Mucosa of stomach (tissue), 1 donor: Measurements from ENCODE around the gene SCIN.

Source experiments
- H3K27me3 ChIP-seq: one replicate; pipeline ENCODE4 v1.7.0; 2013; ENCODE audit warnings: mild to moderate bottlenecking, low read length; ENCODE audit not compliant: control insufficient read depth, insufficient read depth
- H3K36me3 ChIP-seq: one replicate; pipeline ENCODE4 v1.7.0; 2013; ENCODE audit warnings: low read length; ENCODE audit not compliant: control insufficient read depth, insufficient read depth
- H3K4me1 ChIP-seq: one replicate; pipeline ENCODE4 v1.7.0; 2013; ENCODE audit warnings: mild to moderate bottlenecking, low read length; ENCODE audit not compliant: control insufficient read depth, insufficient read depth
- H3K4me3 ChIP-seq: one replicate; pipeline ENCODE4 v1.7.0; 2013; ENCODE audit warnings: low read length
- H3K9ac ChIP-seq: one replicate; pipeline ENCODE4 v1.7.0; 2013; ENCODE audit warnings: mild to moderate bottlenecking, low read length, moderate library complexity
- H3K9me3 ChIP-seq: one replicate; pipeline ENCODE4 v1.7.0; 2013; ENCODE audit warnings: mild to moderate bottlenecking, low read length, moderate library complexity; ENCODE audit not compliant: control insufficient read depth
- donor health status: Pancreatic carcinoma.

The SCIN gene

DNA sequence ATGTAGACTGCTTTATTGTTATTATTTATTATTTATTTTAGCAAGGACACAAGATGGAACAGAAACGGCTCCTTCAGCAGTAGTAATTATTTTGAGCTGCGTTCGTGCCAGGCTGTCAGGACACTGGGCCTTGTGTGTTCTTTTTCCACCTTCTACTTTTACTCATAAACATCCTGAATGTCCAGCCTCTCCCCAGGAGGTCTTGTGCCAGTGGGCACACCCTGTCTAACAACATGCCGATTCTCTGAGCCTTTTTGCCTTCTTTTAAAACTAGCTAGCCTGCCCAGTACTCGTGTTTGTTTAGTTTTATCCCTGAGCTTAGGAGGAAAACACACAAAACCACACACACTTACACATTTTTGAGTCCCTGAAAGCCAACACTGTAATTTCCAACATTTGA, 1.2 kb downstream of the SCIN start:
- H3K4me1 ChIP-seq = peaks cover 10% of the 10 kb centered on the region
- H3K9ac ChIP-seq = peak overlapping the region; percentile 79
- no peaks in the 10 kb centered on the region for H3K9me3 ChIP-seq
- H3K36me3 ChIP-seq = no peaks in the 10 kb centered on the region
- H3K4me3 ChIP-seq = peak overlapping the region; percentile 14
- H3K27me3 ChIP-seq = peaks cover 15% of the 10 kb centered on the region

DNA sequence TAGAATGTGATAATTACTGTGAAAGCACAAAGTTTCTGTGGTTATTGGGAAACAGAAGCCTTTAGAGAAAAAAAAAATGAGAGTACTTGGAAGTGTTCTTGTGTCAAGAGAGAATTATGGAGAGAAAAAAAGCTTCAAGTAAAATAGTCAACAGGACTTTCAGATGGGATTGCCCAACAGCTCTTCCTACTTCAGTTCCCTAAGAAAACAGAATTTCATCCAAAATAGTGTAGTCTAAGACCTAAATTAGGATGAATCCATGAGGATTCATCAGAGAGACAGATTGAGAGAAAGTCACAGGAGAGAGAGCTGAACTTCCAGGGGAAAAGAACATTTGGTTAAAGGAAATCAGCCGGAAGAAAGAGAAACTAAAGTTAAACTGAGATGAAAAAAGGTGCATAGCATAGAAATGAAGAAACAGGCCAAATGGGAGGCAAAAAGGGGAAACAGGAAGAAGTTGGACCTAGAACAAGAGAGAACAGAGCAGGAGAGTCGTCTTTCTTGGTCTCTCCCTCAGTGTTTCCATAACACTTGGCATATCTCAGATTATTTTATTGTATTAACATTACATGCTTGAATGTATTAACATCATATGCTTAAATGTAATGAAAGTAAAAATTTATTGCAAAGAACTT, 2.5 kb downstream of the SCIN start:
- peaks cover 15% of the 10 kb centered on the region for H3K27me3 ChIP-seq
- H3K36me3 ChIP-seq = no peaks in the 10 kb centered on the region
- H3K9me3 ChIP-seq = no peaks in the 10 kb centered on the region
- peak overlapping the region; percentile 35 for H3K9ac ChIP-seq
- no peak overlapping the region for H3K4me3 ChIP-seq
- H3K4me1 ChIP-seq = peaks cover 10% of the 10 kb centered on the region

- Histone ChIP-seq H3K27me3 (peaks cover 15% of the 10 kb centered on the region), H3K36me3 (no peaks in the 10 kb centered on the region), H3K4me1 (peaks cover 10% of the 10 kb centered on the region), H3K4me3 (no peak overlapping the region), H3K9ac (no peak overlapping the region), H3K9me3 (no peaks in the 10 kb centered on the region)
These were observed 3.4 kb downstream of the SCIN start for GRCh38 chr7:12573885-12574284.

DNA sequence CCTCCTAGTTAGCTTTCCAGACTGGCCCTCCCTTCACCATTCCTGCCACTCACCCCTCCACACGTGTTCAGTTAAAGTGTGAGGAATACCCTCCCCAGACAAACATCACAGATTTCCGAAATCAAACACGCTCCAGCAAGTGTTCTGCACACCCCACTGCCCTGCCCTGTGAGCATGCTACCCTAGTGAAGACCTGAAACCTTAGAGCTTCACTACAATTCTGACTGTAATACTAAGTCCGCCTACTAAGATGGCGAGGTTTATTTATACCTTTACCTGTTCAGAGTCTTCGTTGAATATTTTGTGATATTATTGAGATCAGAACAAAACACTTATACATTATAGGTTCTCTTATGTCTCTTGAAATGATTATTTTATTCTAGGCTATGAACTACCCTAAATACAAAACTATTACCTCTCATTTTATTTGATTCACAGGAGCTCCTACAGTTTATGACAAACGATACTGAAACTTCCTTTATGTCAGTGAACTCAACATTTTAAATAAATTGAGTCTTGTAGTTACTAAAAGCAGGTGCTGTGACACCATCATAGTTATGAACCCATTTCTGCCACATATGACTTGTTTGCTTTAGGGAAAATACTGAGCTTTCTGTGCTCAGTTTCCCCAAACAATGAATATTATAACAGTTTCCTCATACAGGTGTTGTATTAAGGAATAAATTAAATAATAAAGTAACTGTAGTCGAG, 8.6 kb downstream of the SCIN start:
- Histone ChIP-seq H3K27me3 (no peaks in the 10 kb centered on the region), H3K9ac (no peak overlapping the region), H3K4me1 (peaks cover 7% of the 10 kb centered on the region), H3K36me3 (no peaks in the 10 kb centered on the region), H3K9me3 (no peaks in the 10 kb centered on the region), H3K4me3 (no peak overlapping the region)

GRCh38 chr7:12581897-12582296, 11.4 kb downstream of the SCIN start:
- Histone ChIP-seq H3K36me3 (no peaks in the 10 kb centered on the region), H3K9ac (no peak overlapping the region), H3K27me3 (no peaks in the 10 kb centered on the region), H3K9me3 (no peaks in the 10 kb centered on the region), H3K4me1 (peaks cover 20% of the 10 kb centered on the region), H3K4me3 (no peak overlapping the region)

- Histone ChIP-seq H3K9ac (no peak overlapping the region), H3K36me3 (no peaks in the 10 kb centered on the region), H3K9me3 (no peaks in the 10 kb centered on the region), H3K4me3 (no peak overlapping the region), H3K4me1 (peaks cover 20% of the 10 kb centered on the region), H3K27me3 (no peaks in the 10 kb centered on the region)
These were observed 11.8 kb downstream of the SCIN start for GRCh38 chr7:12582362-12582761.

DNA sequence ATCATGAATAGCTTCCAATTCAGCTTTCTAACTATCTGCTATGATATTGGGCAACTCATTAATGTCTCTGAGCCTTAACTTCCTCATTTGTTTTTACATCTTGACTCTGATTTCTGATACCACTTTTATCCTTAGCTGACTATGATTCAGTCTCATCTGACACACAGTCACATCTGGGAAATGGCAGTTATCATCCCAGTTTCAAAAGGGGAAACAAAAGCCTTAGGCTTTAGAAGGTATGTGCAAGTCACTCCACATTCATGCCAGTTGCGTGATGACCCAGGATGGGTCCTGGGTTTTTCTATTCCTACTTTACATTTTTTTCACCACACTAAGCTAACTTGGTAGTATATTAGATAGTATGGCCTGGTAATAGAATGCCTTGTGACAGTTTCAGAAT, 12.7 kb downstream of the SCIN start:
- H3K4me1 ChIP-seq = peaks cover 20% of the 10 kb centered on the region
- no peaks in the 10 kb centered on the region for H3K27me3 ChIP-seq
- no peak overlapping the region for H3K4me3 ChIP-seq
- no peak overlapping the region for H3K9ac ChIP-seq
- no peaks in the 10 kb centered on the region for H3K36me3 ChIP-seq
- H3K9me3 ChIP-seq = no peaks in the 10 kb centered on the region

DNA sequence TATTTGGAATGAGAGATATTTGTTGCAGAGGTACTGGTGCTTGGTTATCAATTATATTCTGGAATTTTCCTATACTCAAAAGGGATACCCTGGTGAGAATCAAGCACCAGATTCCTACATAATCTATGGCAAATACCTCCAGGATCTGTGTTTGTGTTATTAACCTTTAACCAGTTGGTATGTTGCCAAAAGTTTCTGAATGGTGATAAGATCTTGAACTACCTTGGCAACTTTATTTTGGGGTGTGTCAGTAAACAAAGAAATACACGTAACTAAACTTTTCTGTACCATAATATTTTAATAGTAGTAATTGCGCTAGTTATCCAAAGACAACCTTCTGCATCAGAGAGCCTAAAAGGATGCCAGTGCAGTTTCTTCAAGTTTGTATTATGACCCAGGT, 13.4 kb downstream of the SCIN start:
- H3K4me1 ChIP-seq = peaks cover 20% of the 10 kb centered on the region
- no peak overlapping the region for H3K4me3 ChIP-seq
- H3K36me3 ChIP-seq = no peaks in the 10 kb centered on the region
- H3K27me3 ChIP-seq = no peaks in the 10 kb centered on the region
- H3K9me3 ChIP-seq = no peaks in the 10 kb centered on the region
- H3K9ac ChIP-seq = no peak overlapping the region

GRCh38 chr7:12584930-12585329, 14.4 kb downstream of the SCIN start:
- Histone ChIP-seq H3K36me3 (no peaks in the 10 kb centered on the region), H3K4me1 (peaks cover 20% of the 10 kb centered on the region), H3K27me3 (no peaks in the 10 kb centered on the region), H3K4me3 (no peak overlapping the region), H3K9ac (peak overlapping the region; percentile 40), H3K9me3 (no peaks in the 10 kb centered on the region)

- Histone ChIP-seq H3K27me3 (no peaks in the 10 kb centered on the region), H3K9me3 (no peaks in the 10 kb centered on the region), H3K4me3 (no peak overlapping the region), H3K9ac (no peak overlapping the region), H3K36me3 (no peaks in the 10 kb centered on the region), H3K4me1 (peaks cover 20% of the 10 kb centered on the region)
These were observed 15.8 kb downstream of the SCIN start for GRCh38 chr7:12586271-12586670.

DNA sequence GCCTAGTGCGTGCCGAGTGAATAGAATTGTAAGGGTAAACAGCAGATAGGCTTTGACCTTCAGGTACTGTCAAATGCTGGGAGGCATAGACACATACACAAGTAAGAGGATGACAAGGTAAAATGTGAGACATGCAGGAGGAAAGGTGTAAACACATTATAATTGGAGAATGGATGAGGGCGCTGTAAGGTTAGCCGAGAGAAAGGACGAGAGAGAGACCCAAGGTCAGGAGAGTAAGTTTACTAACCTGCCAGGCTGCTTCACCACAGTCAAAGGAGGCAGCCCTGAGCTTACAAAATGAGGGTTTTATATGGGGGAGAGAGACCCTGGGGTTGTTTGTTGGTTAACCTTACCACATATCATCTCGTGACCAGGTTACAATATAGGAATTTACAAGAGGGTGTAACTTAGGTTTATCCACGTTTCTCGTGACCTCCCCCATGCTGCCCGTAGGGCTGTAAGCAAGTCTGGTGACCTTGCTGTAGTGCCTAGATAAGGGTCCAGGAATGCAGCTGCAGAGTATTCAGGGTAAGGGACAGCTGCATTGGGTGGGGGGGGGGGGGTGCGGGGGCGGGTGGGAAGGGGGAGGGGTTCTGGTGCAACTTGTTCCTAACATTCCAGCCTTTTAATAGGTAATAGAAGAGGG, 17.9 kb downstream of the SCIN start:
- H3K9ac ChIP-seq = no peak overlapping the region
- no peak overlapping the region for H3K4me3 ChIP-seq
- H3K4me1 ChIP-seq = peaks cover 17% of the 10 kb centered on the region
- no peaks in the 10 kb centered on the region for H3K36me3 ChIP-seq
- no peaks in the 10 kb centered on the region for H3K27me3 ChIP-seq
- no peaks in the 10 kb centered on the region for H3K9me3 ChIP-seq

GRCh38 chr7:12590559-12590958, 20.0 kb downstream of the SCIN start:
- no peaks in the 10 kb centered on the region for H3K36me3 ChIP-seq
- no peaks in the 10 kb centered on the region for H3K9me3 ChIP-seq
- no peak overlapping the region for H3K9ac ChIP-seq
- H3K27me3 ChIP-seq = no peaks in the 10 kb centered on the region
- no peak overlapping the region for H3K4me3 ChIP-seq
- no peaks in the 10 kb centered on the region for H3K4me1 ChIP-seq
